Cerebellar nuclear complex (tissue), 1 donor: ENCODE data around the gene LYL1.
A peak's percentile ranks its signal among the peaks of the same experiment; 100 is the strongest.
"Not testable (repeated sequence)": the region's sequence is repeated elsewhere in the genome, so short reads cannot be mapped to it uniquely, and the experiment has no call there.

ENCODE experiments used
- DNase-seq, 2 experiments: peaks; one replicate each; lab custom pipeline; 2025; lab: John Stamatoyannopoulos, UW

LYL1 gene

GRCh38 chr19:13102666-13103580 lies at the start of gene LYL1:
TSS of gene LYL1 (minus strand) at chr19:13102858. CDS start at chr19:13101171, 1,687 bp downstream.
- no peak for DNase-seq

- peak; percentile 69 to 81 for DNase-seq
Measured at GRCh38 chr19:13151605-13152355, 49.1 kb upstream of the LYL1 start.

GRCh38 chr19:13150931-13151604 lies 48.4 kb upstream of the LYL1 start:
- no peak for DNase-seq

GRCh38 chr19:13150187-13150930 lies 47.7 kb upstream of the LYL1 start, which contains the start of the genes IER2 and STX10:
TSS of gene IER2 (plus strand) at chr19:13150411. CDS start at chr19:13153187, 2,776 bp downstream.
TSS of gene STX10 (minus strand) at chr19:13150375. CDS start at chr19:13150173, 202 bp downstream.
- DNase-seq: peak in 1 of 2 experiments; percentile 77

GRCh38 chr19:13149628-13150186 lies 47.0 kb upstream of the LYL1 start:
- DNase-seq: no peak

GRCh38 chr19:13149173-13149627 lies 46.5 kb upstream of the LYL1 start:
- not testable (repeated sequence) for DNase-seq

- DNase-seq: no peak
Measured at GRCh38 chr19:13146763-13147563, 44.3 kb upstream of the LYL1 start.

GRCh38 chr19:13139633-13140311 lies 37.1 kb upstream of the LYL1 start:
- no peak for DNase-seq

- DNase-seq: no peak
Measured at GRCh38 chr19:13138916-13139198, 36.2 kb upstream of the LYL1 start.

GRCh38 chr19:13138171-13138915 lies 35.7 kb upstream of the LYL1 start:
- no peak for DNase-seq

- no peak for DNase-seq
Measured at GRCh38 chr19:13137290-13137794, 34.7 kb upstream of the LYL1 start.

- DNase-seq: no peak
Measured at GRCh38 chr19:13135068-13136062, 32.7 kb upstream of the LYL1 start.

- DNase-seq: no peak
Measured at GRCh38 chr19:13134626-13135025, 32.0 kb upstream of the LYL1 start.

- DNase-seq: no peak
Measured at GRCh38 chr19:13133241-13133870, 30.7 kb upstream of the LYL1 start.

GRCh38 chr19:13132471-13133180 lies 30.0 kb upstream of the LYL1 start:
- no peak for DNase-seq

- no peak for DNase-seq
Measured at GRCh38 chr19:13130886-13131490, 28.3 kb upstream of the LYL1 start.
